Measurements from ENCODE around the gene FOXR1.

Gene FOXR1

GRCh38 chr11:119026970-119027369 is 55.4 kb downstream of the FOXR1 start:
- no peak for DNase-seq (ENCODE audit: low spot score)

- no peak for DNase-seq (ENCODE audit: low spot score)
Measured at GRCh38 chr11:119027561-119028345, 56.2 kb downstream of the FOXR1 start.

- no peak for DNase-seq (ENCODE audit: low spot score)
Measured at GRCh38 chr11:119028346-119029068, 56.9 kb downstream of the FOXR1 start.

GRCh38 chr11:119029069-119029339 is 57.4 kb downstream of the FOXR1 start:
- DNase-seq (ENCODE audit: low spot score): no peak

- no peak for DNase-seq (ENCODE audit: low spot score)
Measured at GRCh38 chr11:119029340-119030028, 57.9 kb downstream of the FOXR1 start.

- no peak for DNase-seq (ENCODE audit: low spot score)
Measured at GRCh38 chr11:119030029-119030328, 58.4 kb downstream of the FOXR1 start.

- DNase-seq (ENCODE audit: low spot score): peak; percentile 98
Measured at GRCh38 chr11:119030329-119031047, 58.9 kb downstream of the FOXR1 start, which contains the start of gene SLC37A4. Gene SLC37A4, minus strand, starts transcription at chr11:119030877.
